ENCODE data around the gene UEVLD. TPM values are rescaled to one million over a fixed set of nuclear protein-coding genes. Genes with fewer than 3 reads are reported as not detected.

The UEVLD gene
- total and polyA plus RNA-seq, 8 donors = 4.9 to 40.6 (median 14.6) TPM

DNA sequence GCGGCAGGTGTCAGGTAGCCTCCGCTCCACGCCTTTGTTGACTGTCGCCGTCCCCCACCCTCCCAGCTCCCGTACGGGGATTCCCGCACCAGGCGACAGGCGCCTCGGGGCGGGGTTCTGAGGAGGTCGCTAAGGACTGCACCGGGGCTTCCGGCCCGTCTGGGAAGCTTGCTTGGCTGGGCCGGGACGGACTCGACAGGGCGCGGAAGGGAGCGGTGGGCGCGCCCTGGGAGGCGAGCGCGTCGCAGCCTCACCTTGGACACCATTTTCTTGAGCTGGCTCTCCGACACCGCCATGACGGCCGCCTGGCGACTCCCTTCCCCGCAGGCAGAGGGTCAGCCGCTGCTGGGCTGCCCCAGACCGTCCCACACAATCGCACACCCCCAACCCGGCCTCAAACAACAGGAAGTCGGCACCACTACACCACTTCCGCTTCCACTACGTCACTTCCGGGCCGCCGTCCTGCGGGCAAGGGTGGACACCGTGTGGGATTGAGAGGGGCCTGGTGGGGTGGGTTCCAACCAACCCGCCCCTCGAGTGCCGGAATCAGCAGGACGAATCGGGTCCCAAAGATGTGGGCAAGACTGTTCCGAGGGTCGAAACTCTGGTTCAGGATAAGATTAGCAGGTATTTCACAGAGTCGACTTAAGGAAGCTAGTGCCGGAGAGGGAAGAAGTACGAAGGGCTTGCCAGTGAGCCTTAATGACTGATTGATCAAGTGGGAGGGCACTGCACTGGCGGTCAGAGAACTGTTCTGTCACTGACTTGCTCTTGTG lies 61.8 kb downstream of the UEVLD start, which contains the start of gene TSG101:
Gene TSG101 (minus strand): TSS at position 422 of the 776 bp plus-strand sequence. CDS start 126 bp downstream, at position 296.
- WGBS, 5 donors = 0% methylated on average over 42 to 57 of the region's 57 CpGs
- intact Hi-C loops (cut with DNase I; ENCODE audit: low total_unique reads) = no loop called here
- TF ChIP-seq POLR2A (IDR thresholded peaks at IDR 0.05) (peak in 1 of 4 donors; percentile 91), POLR2AphosphoS5 (IDR thresholded peaks at IDR 0.05) (peak; percentile 75 to 98 (median 90)), EP300 (IDR thresholded peaks at IDR 0.05) (no peak)
- TF ChIP-seq, protein P1, sequence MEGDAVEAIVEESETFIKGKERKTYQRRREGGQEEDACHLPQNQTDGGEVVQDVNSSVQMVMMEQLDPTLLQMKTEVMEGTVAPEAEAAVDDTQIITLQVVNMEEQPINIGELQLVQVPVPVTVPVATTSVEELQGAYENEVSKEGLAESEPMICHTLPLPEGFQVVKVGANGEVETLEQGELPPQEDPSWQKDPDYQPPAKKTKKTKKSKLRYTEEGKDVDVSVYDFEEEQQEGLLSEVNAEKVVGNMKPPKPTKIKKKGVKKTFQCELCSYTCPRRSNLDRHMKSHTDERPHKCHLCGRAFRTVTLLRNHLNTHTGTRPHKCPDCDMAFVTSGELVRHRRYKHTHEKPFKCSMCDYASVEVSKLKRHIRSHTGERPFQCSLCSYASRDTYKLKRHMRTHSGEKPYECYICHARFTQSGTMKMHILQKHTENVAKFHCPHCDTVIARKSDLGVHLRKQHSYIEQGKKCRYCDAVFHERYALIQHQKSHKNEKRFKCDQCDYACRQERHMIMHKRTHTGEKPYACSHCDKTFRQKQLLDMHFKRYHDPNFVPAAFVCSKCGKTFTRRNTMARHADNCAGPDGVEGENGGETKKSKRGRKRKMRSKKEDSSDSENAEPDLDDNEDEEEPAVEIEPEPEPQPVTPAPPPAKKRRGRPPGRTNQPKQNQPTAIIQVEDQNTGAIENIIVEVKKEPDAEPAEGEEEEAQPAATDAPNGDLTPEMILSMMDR (IDR thresholded peaks at IDR 0.05) = no peak

DNA sequence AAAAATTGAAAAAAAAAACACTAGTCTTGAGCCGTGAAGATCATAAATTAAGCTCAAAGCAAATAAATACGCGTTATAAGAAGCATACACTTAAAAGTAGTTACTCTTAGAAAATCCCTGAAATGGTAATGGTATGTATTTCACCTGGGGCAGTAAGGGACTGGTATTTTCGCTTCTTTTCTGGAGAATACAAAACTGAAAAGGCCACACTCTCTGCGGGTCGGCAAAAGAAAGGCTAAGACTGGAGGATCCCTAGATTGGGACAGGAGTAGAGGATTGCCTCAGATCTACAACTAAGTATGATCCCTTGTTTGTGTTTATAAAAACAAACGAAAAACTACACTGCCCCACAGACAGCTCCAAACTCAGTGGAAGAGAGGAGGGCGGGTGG lies 62.4 kb downstream of the UEVLD start:
- intact Hi-C loops (cut with DNase I; ENCODE audit: low total_unique reads) = no loop called here
- WGBS, 5 donors = 0 to 1% (median 0%) methylated on average over 8 of the region's 8 CpGs
- no peak for TF ChIP-seq POLR2A (IDR thresholded peaks at IDR 0.05)
- TF ChIP-seq, protein P1 (IDR thresholded peaks at IDR 0.05) = no peak
- no peak for TF ChIP-seq POLR2AphosphoS5 (IDR thresholded peaks at IDR 0.05)
- no peak for TF ChIP-seq EP300 (IDR thresholded peaks at IDR 0.05)
- peaks cover 0 to 10% (median 7%) of the 10 kb centered on the region in 4 donors for H3K36me3 ChIP-seq
- H3K4me1 ChIP-seq = peaks cover 18 to 51% (median 42%) of the 10 kb centered on the region in 4 donors
- peak overlapping the region; percentile 73 to 98 (median 86) for H3K4me3 ChIP-seq
- DNase-seq = no peak
- no peaks in the 10 kb centered on the region for H3K9me3 ChIP-seq
- H3K27ac ChIP-seq = peak overlapping the region; percentile 93 to 98 (median 97)
- no peaks in the 10 kb centered on the region for H3K27me3 ChIP-seq

More for the DNA sequence above, 61.8 kb downstream of the UEVLD start, which contains the start of gene TSG101:
- peak; percentile 93 to 98 for DNase-seq
- peak within 1 kb of the TSS; percentile 73 to 98 (median 86) for H3K4me3 ChIP-seq
- no peaks in the 10 kb centered on the region for H3K27me3 ChIP-seq
- peaks cover 0 to 16% (median 8%) of the 10 kb centered on the region in 4 donors for H3K36me3 ChIP-seq
- peak within 1 kb of the TSS; percentile 93 to 98 (median 97) for H3K27ac ChIP-seq
- peaks cover 18 to 50% (median 41%) of the 10 kb centered on the region in 4 donors for H3K4me1 ChIP-seq
- no peaks in the 10 kb centered on the region for H3K9me3 ChIP-seq

DNA sequence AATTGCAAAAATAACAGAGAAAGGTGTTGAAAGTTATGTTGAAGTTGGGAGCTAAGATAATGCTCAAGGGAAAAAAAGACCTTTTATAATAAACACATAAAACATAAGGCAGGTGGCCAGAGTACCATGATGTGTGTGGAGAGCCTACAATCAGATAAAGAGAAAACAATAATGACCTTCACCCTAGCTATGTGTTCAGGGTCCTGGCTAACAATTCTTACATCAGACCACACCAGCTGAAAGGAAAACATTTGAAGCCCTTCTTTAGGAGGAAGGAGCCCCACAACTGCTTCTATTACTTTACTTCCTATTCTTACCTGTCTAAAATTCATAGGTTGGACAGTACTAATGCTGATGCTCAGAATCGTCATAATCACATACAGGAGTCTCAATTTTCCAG lies 64.3 kb downstream of the UEVLD start:
- Histone ChIP-seq H3K4me3 (no peak overlapping the region), H3K4me1 (peaks cover 18 to 51% (median 42%) of the 10 kb centered on the region in 4 donors), H3K27me3 (no peaks in the 10 kb centered on the region), H3K27ac (no peak overlapping the region), H3K9me3 (no peaks in the 10 kb centered on the region), H3K36me3 (peaks cover 0 to 7% (median 2%) of the 10 kb centered on the region in 4 donors)
- WGBS, 5 donors = 55 to 81% (median 79%) methylated on average over 1 of the region's 1 CpG
- intact Hi-C loops (cut with DNase I; ENCODE audit: low total_unique reads) = no loop called here
- TF ChIP-seq, protein P1 (IDR thresholded peaks at IDR 0.05) = no peak
- TF ChIP-seq POLR2A (IDR thresholded peaks at IDR 0.05) (no peak), POLR2AphosphoS5 (IDR thresholded peaks at IDR 0.05) (no peak), EP300 (IDR thresholded peaks at IDR 0.05) (no peak)
- no peak for DNase-seq

DNA sequence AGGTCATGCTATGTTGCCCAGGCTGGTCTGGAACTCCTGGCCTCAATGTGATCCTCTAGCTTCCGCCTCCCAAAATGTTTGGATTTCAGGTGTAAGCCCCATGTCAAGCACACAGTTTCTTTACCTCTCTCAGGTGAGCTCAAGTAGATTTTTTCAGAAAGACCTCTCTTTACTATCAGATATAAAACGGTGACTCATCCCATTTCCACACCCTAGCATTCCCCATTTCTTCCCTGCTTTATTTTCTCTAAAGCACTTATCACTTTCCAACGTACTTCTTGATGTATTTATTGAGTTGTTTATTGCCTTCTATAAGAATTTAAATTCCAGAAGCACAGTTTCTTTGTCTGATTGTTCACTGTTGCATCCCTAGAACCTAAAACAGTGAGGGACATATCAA lies 65.5 kb downstream of the UEVLD start:
- WGBS, 5 donors = 63 to 73% (median 71%) methylated on average over 3 of the region's 3 CpGs
- peaks cover 0 to 17% (median 12%) of the 10 kb centered on the region in 4 donors for H3K36me3 ChIP-seq
- no peak for TF ChIP-seq EP300 (IDR thresholded peaks at IDR 0.05)
- TF ChIP-seq, protein P1 (IDR thresholded peaks at IDR 0.05) = no peak
- no peak for TF ChIP-seq POLR2A (IDR thresholded peaks at IDR 0.05)
- no peak for TF ChIP-seq POLR2AphosphoS5 (IDR thresholded peaks at IDR 0.05)
- intact Hi-C loops (cut with DNase I; ENCODE audit: low total_unique reads) = no loop called here
- H3K27ac ChIP-seq = no peak overlapping the region
- H3K4me3 ChIP-seq = no peak overlapping the region
- no peaks in the 10 kb centered on the region for H3K9me3 ChIP-seq
- H3K4me1 ChIP-seq = peaks cover 18 to 51% (median 42%) of the 10 kb centered on the region in 4 donors
- H3K27me3 ChIP-seq = no peaks in the 10 kb centered on the region
- DNase-seq = no peak
